ENCODE measurements around the gene NUDT13. TPM values are rescaled to one million over a fixed set of nuclear protein-coding genes. Genes with fewer than 3 reads are reported as not detected.
A peak's percentile ranks its signal among the peaks of the same experiment; 100 is the strongest.
"Not testable (repeated sequence)": the region's sequence is repeated elsewhere in the genome, so short reads cannot be mapped to it uniquely, and the experiment has no call there.

Gene NUDT13
- polyA plus RNA-seq, 6 donors from 2014 or later = 1.4 to 2.4 (median 1.8) TPM; not detected in 1

DNA sequence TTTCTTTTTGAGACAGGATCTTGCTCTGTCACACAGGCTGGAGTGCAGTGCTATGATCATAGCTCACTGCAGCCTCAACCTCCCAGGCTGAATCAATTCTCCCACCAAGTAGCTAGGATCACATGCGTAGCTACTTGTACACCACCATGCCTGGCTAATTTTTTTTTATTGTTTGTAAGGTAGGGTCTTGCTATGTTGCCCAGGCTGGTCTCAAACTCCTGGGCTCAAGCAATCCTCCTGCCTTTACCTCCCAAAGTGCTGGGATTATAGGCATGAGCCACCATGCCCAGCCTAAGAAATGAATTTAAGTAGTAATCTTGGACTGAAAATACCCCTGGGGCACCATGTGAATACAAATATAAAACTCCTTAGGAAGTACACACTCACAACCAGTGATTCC is 5.8 kb downstream of the NUDT13 start:
- DNase-seq (no peak), ATAC-seq (ENCODE audit: low read depth in 2 of 2) (no peak)
- Mint-ChIP-seq H3K36me3 (peaks cover 6 to 8% of the 10 kb centered on the region in 2 donors), H3K9me3 (no peaks in the 10 kb centered on the region), H3K4me3 (no peak overlapping the region), H3K27ac (peak overlapping the region in 1 of 6 donors; percentile 21), H3K27me3 (no peaks in the 10 kb centered on the region), H3K4me1 (peaks cover 4 to 7% (median 5%) of the 10 kb centered on the region in 3 donors)

DNA sequence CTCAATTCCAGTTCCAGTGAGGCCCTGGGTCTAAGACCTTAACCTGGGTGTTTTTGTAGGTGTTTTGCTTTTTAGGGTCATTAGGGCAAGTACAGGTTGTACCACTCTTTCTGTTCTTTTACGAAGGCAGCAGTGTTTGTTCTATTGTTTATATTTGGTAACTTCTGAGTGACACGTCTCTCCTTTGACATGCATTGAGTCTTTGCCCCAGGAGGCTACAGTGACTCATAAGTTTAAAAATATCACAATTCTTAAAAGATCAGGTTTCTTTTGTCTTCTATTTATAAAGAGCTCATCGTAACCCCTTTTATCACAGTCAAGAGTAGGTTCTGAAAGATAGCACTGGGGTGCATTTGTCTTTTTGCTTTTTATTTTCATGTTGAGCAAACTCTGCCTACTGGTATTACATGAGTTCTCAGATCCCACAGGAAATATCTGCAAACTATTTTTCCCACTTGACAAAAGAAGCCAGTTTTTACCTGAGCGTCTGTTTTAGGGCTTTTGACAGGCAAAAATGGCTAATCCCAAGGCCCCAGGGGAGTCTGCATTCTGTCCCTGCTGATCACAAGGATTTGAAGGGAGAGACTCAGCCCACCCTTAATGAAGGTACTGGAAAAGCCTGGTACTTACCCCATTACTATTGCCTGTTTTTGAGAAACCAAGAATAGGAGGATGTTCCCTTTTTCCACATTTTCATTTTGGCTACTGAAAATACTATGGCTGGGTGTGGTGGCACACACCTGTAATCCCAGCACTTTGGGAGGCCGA is 7.9 kb downstream of the NUDT13 start:
- H3K27me3 Mint-ChIP-seq = no peaks in the 10 kb centered on the region
- ATAC-seq (ENCODE audit: low read depth in 2 of 2) = no peak
- no peak overlapping the region for H3K4me3 Mint-ChIP-seq
- H3K9me3 Mint-ChIP-seq = no peaks in the 10 kb centered on the region
- H3K27ac Mint-ChIP-seq = peak overlapping the region in 2 of 6 donors; percentile 41 to 54
- DNase-seq = no peak
- peaks cover 0 to 4% (median 2%) of the 10 kb centered on the region in 3 donors for H3K4me1 Mint-ChIP-seq
- peaks cover 6 to 8% of the 10 kb centered on the region in 2 donors for H3K36me3 Mint-ChIP-seq

DNA sequence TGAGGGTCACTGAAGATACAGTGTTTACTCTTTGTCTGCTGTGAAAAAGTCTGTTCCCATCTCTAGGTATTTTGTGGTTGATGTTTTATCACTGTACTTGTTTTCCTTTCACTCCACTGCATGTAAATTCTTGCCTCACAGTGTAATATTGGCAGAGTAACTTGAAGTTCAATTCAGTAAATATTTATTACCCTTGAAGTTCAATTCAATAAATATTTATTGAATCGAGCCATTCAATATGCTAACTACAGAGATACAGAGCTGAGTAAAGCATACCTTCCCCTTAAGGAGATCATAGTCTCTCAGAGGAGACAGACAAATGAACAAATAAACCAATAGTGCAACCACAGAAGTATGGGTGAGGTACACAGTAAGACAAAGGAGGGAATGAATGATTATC is 9.2 kb downstream of the NUDT13 start:
- Mint-ChIP-seq H3K4me3 (no peak overlapping the region), H3K4me1 (peaks cover 0 to 4% (median 2%) of the 10 kb centered on the region in 3 donors), H3K27ac (peak overlapping the region in 2 of 6 donors; percentile 19 to 21), H3K9me3 (no peaks in the 10 kb centered on the region), H3K36me3 (peaks cover 6 to 8% of the 10 kb centered on the region in 2 donors), H3K27me3 (no peaks in the 10 kb centered on the region)
- ATAC-seq (ENCODE audit: low read depth in 2 of 2) (no peak), DNase-seq (no peak)

DNA sequence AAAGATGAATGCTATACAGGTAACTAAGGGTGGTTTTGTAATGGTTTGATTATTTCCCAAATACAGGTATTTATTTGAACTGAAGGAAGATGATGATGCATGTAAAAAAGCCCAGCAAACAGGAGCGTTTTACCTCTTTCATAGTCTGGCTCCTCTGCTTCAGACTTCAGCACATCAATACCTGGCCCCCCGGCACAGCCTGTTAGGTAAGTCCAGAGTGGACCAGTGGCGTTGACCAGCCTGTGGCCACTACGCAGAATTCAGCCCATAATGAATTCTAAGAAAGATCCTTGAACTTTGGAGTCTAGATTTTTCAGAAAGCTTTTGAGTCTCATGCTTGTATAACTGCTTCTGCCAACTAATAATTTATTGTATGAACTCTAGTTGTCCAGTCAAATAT is 9.7 kb downstream of the NUDT13 start:
- peaks cover 6 to 8% of the 10 kb centered on the region in 2 donors for H3K36me3 Mint-ChIP-seq
- no peak overlapping the region for H3K4me3 Mint-ChIP-seq
- ATAC-seq (ENCODE audit: low read depth in 2 of 2) (no peak), DNase-seq (no peak)
- no peak overlapping the region for H3K27ac Mint-ChIP-seq
- no peaks in the 10 kb centered on the region for H3K27me3 Mint-ChIP-seq
- peaks cover 0 to 4% (median 2%) of the 10 kb centered on the region in 3 donors for H3K4me1 Mint-ChIP-seq
- H3K9me3 Mint-ChIP-seq = no peaks in the 10 kb centered on the region

DNA sequence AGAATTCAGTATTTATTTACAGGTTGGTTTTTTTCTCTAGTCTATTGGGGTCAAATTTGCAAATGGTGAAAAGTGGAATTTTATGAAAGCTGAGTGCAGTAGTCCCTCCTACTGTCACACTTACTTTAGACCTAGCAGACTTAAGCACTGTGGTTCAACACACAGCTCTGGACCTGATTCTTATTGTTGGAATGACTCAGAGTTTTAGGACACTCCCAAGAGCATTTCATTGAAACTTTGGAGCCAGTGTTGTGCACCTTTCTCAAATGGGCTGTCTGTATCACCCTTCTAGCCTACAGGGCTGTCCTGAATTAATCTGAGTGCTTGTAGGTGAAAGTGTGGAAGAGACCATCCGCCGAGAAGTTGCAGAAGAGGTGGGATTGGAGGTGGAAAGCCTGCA is 16.1 kb downstream of the NUDT13 start:
- H3K27me3 Mint-ChIP-seq = no peaks in the 10 kb centered on the region
- ATAC-seq (ENCODE audit: low read depth in 2 of 2) (no peak), DNase-seq (no peak)
- H3K9me3 Mint-ChIP-seq = no peaks in the 10 kb centered on the region
- no peaks in the 10 kb centered on the region for H3K4me1 Mint-ChIP-seq
- no peak overlapping the region for H3K4me3 Mint-ChIP-seq
- H3K36me3 Mint-ChIP-seq = peaks cover 0 to 14% of the 10 kb centered on the region in 2 donors
- peak overlapping the region in 1 of 6 donors; percentile 80 for H3K27ac Mint-ChIP-seq

DNA sequence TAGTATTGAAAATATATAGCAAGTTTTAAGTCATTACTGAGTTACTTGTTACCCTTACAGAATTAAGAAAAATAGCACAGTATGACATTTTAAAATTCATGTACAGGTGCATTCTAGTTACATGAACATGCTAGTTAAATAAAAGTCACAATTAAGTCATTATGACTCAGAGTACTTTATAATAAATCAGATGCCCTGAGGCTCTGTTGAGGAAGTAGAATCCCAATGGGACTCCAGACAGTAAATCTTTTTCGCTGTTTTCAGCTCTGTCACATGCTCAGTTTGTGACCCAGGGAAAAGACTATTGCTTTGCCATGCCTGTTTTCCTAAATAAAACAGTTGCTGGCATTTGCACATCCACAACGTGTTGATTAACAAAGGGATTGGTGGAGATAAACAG is 21.0 kb downstream of the NUDT13 start:
- peaks cover 0 to 7% (median 6%) of the 10 kb centered on the region in 3 donors for H3K4me1 Mint-ChIP-seq
- ATAC-seq (ENCODE audit: low read depth in 2 of 2) = no peak
- no peak for DNase-seq
- peaks cover 17 to 26% of the 10 kb centered on the region in 2 donors for H3K36me3 Mint-ChIP-seq
- H3K9me3 Mint-ChIP-seq = no peaks in the 10 kb centered on the region
- H3K27me3 Mint-ChIP-seq = no peaks in the 10 kb centered on the region
- H3K27ac Mint-ChIP-seq = no peak overlapping the region
- no peak overlapping the region for H3K4me3 Mint-ChIP-seq

DNA sequence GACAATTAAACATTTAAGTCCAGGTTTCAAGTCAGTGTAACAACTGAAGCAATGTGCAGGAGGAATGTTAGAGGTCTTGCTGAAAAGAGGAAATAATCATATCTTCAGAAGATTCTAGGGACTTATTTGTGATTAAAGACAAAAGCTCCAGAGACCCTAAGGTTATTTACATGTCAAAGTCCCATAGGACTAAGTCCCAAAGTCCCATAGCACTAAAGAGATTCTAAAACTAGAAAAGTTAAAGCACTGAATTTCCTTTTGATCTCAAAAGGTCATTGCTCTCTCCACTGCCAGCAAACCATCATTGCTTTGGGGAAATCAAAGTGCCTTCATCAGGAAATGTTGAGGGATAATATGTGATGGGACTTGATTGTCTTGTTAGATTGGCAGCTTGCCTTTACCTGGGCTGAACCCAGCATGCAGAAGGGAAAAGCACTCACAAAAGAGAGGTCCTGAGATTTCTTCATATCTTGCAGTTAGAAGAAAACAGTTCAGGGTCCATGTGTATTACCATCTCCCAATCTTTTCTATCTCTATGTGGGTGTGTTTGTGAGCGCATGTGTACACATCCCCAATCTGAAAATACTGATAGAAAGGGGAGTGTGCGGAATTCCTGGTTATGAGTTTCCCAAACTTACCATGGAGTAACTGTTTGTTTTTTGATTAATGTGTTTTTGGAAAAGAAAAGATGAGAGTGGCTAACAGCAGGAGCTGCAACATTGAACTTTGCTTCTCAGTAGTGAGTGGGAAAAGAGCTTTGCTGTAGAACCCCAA is 21.8 kb downstream of the NUDT13 start:
- ATAC-seq (ENCODE audit: low read depth in 2 of 2) (no peak), DNase-seq (no peak)
- H3K36me3 Mint-ChIP-seq = peaks cover 17 to 25% of the 10 kb centered on the region in 2 donors
- peaks cover 0 to 7% (median 6%) of the 10 kb centered on the region in 3 donors for H3K4me1 Mint-ChIP-seq
- peak overlapping the region in 2 of 6 donors; percentile 42 to 76 for H3K27ac Mint-ChIP-seq
- H3K27me3 Mint-ChIP-seq = no peaks in the 10 kb centered on the region
- no peak overlapping the region for H3K4me3 Mint-ChIP-seq
- H3K9me3 Mint-ChIP-seq = no peaks in the 10 kb centered on the region

DNA sequence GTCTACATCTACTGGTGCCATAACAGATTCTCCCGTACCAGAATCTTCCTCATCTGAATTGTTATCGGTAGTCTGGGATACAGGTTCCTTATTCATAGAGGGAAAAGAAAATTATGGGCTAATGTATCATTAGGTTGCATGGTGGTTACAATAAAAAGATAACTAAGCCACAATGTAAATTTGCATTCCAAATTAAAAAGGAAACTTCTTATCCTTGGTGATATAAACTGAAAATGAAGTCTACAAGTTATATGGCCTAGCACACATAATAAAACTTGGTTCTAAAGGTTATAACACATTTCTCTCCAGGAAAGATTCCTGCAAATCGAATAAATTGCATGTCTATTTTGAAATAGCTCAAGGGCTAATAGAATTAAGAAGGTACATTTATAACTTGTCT is 24.5 kb downstream of the NUDT13 start:
- peaks cover 17 to 35% of the 10 kb centered on the region in 2 donors for H3K36me3 Mint-ChIP-seq
- no peaks in the 10 kb centered on the region for H3K9me3 Mint-ChIP-seq
- ATAC-seq (ENCODE audit: low read depth in 2 of 2) (no peak), DNase-seq (no peak)
- H3K4me1 Mint-ChIP-seq = peaks cover 0 to 7% (median 6%) of the 10 kb centered on the region in 3 donors
- no peak overlapping the region for H3K4me3 Mint-ChIP-seq
- H3K27me3 Mint-ChIP-seq = no peaks in the 10 kb centered on the region
- no peak overlapping the region for H3K27ac Mint-ChIP-seq

DNA sequence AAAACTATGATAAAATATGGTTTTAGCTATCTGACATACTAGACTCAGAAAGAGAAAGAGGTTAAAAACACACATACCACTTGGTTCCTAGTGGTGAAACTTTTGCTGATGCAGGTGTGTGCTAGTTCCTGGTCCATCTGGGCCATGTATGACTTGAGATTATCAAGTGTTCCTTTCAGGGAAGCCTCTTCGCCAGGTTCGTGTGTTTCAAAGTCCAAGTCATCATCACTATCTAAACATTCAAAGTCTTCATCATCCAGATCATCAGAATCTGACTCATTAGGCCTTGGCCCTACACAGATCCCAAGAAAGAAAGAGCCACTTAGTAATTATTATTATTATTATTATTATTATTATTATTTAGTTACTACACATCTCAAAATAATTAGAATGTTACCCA is 26.4 kb downstream of the NUDT13 start:
- ATAC-seq (ENCODE audit: low read depth in 2 of 2) = no peak
- Mint-ChIP-seq H3K36me3 (peaks cover 17 to 26% of the 10 kb centered on the region in 2 donors), H3K4me1 (peaks cover 0 to 7% (median 6%) of the 10 kb centered on the region in 3 donors), H3K27me3 (no peaks in the 10 kb centered on the region), H3K9me3 (no peaks in the 10 kb centered on the region), H3K4me3 (no peak overlapping the region), H3K27ac (peak overlapping the region in 2 of 6 donors; percentile 36 to 54)
- no peak for DNase-seq

DNA sequence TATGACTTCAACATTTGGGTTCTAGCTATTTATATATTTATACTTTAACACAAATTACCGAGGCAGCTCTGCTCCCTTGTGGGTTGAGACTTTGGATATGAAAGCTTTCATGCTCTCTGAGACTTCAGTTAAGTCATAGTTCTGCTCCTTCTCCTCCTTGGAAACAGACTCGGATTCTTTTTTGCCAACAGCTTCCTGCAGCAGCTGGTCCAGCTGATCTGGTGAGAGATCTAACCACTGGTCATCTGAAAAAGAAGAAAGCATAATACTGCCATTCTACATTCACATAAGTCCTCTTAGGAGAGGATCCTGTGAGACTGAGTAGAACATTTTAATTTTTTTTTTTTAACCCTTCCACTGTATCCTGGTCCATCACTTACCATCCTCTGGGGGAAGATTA is 29.0 kb downstream of the NUDT13 start:
- no peaks in the 10 kb centered on the region for H3K9me3 Mint-ChIP-seq

DNA sequence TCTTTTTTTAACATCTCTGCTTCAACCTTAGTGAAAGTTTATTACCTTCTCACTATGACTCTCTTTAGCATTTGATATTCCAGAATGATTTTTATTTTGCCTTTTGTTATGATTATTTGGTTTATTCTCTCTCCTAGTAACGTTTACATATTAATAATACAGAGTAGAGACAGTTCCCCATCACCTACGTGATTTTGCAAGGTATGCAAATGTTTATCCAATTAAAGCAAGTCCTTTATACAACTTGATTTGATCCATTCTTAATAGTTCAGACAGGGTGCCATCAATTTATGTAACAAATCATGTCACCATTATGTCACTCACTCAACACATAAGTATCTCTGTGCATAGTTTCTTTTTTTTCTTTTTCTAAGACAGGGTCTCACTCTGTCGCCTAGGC is 31.3 kb downstream of the NUDT13 start:
- ATAC-seq (ENCODE audit: low read depth in 2 of 2) = no peak
- Mint-ChIP-seq H3K27ac (peak overlapping the region in 1 of 6 donors; percentile 58), H3K4me3 (no peak overlapping the region), H3K36me3 (peaks cover 16 to 18% of the 10 kb centered on the region in 2 donors), H3K4me1 (no peaks in the 10 kb centered on the region), H3K9me3 (no peaks in the 10 kb centered on the region), H3K27me3 (no peaks in the 10 kb centered on the region)
- DNase-seq = no peak

More for the DNA sequence above, 29.0 kb downstream of the NUDT13 start:
- no peak overlapping the region for H3K27ac Mint-ChIP-seq
- H3K36me3 Mint-ChIP-seq = peaks cover 16 to 18% of the 10 kb centered on the region in 2 donors
- H3K4me3 Mint-ChIP-seq = no peak overlapping the region
- ATAC-seq (ENCODE audit: low read depth in 2 of 2) (no peak), DNase-seq (no peak)
- no peaks in the 10 kb centered on the region for H3K4me1 Mint-ChIP-seq
- no peaks in the 10 kb centered on the region for H3K27me3 Mint-ChIP-seq

DNA sequence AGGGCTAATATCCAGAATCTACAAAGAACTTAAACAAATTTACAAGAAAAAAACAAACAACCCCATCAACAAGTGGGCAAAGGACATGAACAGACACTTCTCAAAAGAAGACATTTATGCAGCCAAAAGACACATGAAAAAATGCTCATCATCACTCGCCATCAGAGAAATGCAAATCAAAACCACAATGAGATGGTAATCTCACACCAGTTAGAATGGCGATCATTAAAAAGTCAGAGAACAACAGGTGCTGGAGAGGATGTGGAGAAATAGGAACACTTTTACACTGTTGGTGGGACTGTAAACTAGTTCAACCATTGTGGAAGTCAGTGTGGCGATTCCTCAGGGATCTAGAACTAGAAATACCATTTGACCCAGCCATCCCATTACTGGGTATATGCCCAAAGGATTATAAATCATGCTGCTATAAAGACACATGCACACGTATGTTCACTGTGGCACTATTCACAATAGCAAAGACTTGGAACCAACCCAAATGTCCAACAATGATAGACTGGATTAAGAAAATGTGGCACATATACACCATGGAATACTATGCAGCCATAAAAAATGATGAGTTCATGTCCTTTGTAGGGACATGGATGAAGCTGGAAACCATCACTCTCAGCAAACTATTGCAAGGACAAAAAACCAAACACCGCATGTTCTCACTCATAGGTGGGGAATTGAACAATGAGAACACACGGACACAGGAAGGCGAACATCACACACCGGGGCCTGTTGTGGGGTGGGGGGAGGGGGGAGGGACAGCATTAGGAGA is 40.6 kb downstream of the NUDT13 start:
- H3K36me3 Mint-ChIP-seq = peaks cover 0 to 31% of the 10 kb centered on the region in 2 donors
- not testable (repeated sequence) for ATAC-seq (ENCODE audit: low read depth in 2 of 2); H3K27me3 Mint-ChIP-seq; H3K4me3 Mint-ChIP-seq; DNase-seq; H3K9me3 Mint-ChIP-seq; H3K27ac Mint-ChIP-seq; H3K4me1 Mint-ChIP-seq

DNA sequence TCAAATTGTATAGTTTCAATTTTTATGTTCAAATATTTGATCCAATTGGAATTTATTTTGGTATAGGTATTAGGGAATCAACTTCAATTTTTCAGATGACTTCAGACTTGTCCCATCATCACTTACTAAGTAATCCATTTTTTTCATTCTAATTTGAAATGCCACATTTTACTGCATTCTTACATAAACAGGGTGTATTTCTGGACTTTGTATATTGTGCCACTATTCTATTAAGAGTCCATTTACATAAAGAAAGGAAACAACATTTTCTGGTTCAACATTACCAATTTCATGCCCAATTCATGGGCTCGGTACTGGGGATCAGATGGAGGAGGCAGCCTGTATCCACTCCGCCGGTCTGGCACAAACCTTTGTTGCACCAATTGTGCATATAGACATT is 41.8 kb downstream of the NUDT13 start:
- DNase-seq (no peak), ATAC-seq (ENCODE audit: low read depth in 2 of 2) (no peak)
- Mint-ChIP-seq H3K27ac (no peak overlapping the region), H3K9me3 (no peaks in the 10 kb centered on the region), H3K36me3 (peaks cover 0 to 34% of the 10 kb centered on the region in 2 donors), H3K4me1 (no peaks in the 10 kb centered on the region), H3K27me3 (no peaks in the 10 kb centered on the region), H3K4me3 (no peak overlapping the region)
